Fibroblast of skin of left quadriceps (primary cell): ENCODE results near the gene CDIPT.
"Not testable (repeated sequence)": the region's sequence is repeated elsewhere in the genome, so short reads cannot be mapped to it uniquely, and the experiment has no call there.

Experiments
- DNase-seq, 2 experiments: peaks; one replicate each; pipeline ENCODE4 v3.0.0-alpha.2; 2013; ENCODE audit warnings: low read depth in 2 of 2

CDIPT gene

DNA sequence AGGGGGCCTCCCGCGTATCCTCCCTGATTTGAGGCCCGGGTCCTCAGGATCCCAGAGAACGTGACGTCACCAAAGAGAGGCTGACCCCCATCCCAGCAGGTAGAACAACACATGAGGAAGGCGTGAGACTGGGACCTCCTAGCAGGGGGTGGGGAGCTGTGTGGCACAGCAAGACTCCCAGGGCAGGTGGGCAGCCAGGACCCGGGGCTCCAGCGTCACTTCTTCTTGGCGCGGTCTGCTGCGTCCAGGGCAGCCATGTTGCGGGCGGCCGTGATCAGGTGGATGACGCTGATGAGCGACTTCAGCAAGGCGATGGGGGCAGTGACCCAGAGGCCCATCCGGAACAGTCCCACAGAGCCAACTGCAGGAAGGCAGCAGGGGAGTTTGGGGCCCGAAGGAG lies 4.1 kb downstream of the CDIPT start:
- no peak for DNase-seq

DNA sequence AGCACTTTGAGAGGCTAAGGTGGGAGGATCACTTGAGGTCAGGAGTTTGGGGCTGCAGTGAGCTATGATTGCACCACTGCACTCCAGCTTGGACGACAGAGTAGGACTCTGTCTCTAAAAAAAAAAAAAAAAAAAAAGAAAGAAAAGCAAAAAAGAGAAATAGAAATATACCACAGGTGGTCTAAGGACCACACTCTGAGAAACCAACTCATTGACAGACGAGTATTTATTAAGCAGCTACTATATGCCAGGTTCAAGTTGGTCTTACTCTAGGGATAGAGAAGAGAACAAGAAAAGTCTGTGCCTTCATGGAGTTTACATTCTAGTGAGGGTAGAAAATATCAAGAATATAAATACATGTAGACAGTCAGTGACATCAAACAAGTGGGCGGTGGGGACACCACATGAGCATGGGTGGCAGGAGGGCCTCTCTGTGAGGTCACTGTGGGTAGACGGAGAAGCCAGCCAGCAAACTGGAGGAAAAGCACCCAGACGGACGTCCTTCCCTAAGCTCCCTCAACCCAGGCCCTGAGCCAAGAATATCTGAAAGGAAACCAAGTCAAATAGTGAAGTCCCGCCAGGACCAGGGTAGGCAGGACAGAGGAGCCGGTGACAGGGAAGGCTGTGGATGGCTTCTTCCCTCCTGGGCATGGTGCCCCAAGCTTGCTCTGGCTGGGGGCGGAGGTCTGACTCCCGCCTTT lies 4.7 kb downstream of the CDIPT start:
- no peak for DNase-seq

DNA sequence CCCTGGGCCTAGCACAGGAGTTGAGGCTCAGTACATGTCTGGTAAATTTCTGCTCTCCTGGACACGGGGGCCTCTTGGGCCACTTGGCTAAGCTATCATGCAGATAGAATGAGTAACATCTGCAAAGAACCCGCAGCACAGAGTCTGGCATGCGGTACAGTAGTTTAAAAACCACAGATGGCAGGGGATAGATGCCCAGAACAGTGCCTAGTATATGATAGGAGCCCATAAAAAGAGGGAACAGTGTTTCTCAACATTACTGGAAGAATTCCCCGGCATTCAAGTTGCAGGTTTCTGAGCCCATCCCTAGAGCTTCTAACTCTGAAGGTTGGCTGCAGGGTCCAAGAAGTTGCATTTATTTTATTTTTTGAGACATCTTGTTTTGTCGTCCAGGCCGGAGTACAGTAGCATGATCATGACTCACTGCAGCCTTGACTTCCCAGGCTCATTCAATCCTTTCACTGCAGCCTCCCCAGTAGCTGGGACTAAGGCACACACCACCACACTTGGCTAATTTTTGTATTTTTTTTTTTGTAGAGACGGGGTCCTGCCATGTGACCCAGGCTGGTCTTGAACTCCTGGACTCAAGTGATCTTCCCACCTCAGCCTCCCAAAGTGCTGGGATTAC lies 5.8 kb downstream of the CDIPT start:
- DNase-seq: peak in 1 of 2 experiments; percentile 29

DNA sequence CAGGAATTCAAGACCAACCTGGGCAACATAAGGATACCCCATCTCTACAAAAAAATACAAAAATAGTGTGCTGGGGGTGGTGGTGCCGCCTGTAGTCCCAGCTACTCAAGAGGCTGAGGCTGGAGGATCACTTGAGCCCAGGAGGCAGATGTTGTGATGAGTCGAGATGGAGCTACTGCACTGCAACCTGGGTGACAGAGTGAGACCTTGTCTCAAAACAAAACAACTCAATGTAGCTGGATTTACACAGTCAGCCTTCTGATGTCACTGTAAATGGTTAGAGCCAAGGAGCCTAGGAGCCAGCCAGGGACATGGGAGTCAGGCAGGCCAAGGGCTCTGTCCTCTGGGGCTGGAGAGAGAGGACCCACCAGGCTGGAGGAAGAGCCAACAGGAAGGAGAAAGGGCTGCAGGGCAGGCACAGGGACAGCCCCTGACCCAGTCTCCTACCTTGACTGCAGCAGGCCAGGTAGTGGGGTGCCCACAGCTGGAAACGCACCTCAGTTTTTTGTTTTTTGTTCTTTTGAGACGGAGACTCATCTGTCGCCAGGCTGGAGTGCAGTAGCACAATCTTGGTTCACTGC lies 8.4 kb downstream of the CDIPT start:
- DNase-seq: no peak

GRCh38 chr16:29852654-29853053 lies 10.4 kb downstream of the CDIPT start:
- DNase-seq: peak; percentile 39 to 50

- DNase-seq: no peak
Measured at GRCh38 chr16:29850998-29851397, 12.0 kb downstream of the CDIPT start.

DNA sequence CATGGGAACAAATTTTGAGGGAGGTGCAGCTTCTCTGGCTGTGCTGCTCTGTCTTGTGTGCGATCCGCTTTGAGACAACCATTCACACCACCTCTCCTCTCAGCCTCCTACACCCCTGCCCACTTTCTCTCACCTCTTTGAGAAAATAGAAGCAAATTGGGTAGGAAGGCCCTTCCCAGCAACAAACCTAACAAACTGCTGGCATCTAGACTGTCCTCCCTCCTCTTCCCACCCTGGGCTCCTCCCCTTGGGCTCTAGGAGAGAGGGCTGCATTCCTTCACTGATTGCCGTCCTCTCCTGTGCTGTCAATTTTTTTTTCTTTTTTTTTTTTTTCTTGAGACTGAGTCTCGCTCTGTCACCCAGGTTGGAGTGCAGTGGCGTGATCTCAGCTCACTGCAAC lies 13.5 kb downstream of the CDIPT start:
- no peak for DNase-seq

DNA sequence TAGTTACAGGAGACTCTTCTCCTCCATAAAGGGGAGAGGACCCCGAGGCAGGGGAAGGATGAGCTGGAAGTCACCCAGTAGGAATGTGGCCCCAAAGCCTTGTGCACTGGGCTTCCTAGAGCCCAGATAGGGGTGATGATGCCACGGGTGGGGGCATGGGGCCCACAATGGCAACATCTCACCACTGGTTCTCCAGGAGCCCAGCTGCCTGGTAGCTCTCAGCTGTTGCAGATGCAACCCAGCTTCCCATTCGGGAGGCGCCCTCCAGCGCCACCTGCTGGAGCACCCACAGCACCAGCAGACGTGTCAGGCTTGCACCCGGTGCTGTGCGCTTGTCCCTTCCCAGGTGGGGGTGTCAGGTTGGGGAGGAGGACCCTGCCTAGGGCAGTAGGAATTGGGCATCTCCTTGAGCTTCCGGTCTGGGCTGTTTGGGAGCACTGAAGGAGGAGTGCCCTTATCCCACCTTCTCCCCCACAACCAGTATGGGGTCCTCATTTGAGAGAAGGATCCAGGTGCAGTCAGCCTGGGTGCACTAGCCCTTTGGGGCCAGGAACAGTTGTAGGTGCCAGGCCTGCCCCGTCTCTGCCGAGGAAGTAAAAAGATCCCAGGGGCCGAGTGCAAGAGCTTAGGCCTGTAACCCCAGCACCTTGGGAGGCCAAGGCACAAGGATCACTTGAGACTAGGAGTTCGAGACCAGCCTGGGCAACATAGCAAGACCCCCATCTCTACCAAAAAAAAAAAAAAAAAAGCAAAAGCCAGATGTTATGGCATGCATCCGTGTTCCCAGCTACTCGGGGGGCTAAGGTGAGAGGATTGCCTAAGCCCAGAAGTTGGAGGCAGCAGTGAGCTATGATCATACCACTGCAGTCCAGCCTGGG lies 14.4 kb downstream of the CDIPT start:
- peak in 1 of 2 experiments; percentile 23 for DNase-seq

GRCh38 chr16:29845656-29846055 lies 17.4 kb downstream of the CDIPT start:
- no peak for DNase-seq

DNA sequence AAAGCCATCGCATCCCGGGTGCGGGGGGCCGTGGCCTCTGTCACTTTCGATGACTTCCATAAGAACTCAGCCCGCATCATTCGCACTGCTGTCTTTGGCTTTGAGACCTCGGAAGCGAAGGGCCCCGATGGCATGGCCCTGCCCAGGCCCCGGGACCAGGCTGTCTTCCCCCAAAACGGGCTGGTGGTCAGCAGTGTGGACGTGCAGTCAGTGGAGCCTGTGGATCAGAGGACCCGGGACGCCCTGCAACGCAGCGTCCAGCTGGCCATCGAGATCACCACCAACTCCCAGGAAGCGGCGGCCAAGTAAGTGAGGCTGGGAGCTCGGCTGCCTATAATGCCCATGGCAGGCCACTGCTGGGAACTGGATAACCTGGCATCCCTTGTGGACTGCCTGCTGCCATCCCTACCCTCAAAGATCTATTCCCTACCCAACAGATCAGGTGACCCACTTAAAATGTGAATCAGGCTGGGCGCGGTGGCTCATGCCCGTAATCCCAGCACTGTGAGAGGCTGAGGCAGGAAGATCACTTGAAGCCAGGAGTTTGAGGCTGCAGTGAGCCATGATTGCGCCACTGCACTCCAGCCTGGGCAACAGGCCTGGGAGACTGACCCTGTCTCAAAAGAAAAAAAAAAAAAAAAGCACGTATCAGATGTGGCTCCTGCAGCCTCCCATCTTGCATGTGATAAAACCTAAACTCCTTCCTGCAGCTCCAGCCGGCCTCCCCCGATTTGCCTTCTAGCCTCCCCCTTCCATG lies 18.3 kb downstream of the CDIPT start:
- DNase-seq: no peak

GRCh38 chr16:29843931-29844330 lies 19.1 kb downstream of the CDIPT start:
- DNase-seq: no peak

DNA sequence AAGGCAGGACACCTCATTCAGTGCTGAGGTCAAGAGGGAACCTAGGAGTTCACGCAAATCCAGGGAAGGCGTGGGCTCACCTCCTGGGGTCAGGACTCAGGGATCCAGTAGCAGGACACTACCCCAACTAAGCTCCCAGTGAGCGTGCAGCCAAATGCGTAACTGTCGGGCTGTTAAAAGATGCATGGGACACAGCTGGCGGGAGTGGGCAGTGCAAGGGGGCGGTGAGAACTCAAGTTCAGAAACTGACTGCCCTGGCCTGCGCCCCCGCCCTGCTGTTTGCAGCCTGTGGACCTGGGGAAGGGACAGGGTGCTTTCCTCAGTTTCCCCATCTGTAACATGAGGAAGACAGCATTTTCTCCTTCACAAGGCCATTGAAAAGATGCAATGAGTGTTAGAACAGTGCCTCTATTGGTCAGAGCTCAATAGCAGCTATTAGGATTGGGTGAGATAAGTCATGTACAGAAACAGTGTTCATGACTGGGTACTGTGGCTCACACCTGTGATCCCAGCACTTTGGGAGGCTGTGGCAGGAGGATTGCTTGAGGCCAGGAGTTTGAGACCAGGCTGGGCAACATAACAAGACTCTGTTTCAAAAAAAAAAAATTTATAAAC lies 20.2 kb downstream of the CDIPT start:
- DNase-seq: no peak

GRCh38 chr16:29841631-29842030 lies 21.4 kb downstream of the CDIPT start:
- no peak for DNase-seq

GRCh38 chr16:29840240-29840639 lies 22.8 kb downstream of the CDIPT start:
- no peak for DNase-seq

- no peak for DNase-seq
Measured at GRCh38 chr16:29839822-29840221, 23.2 kb downstream of the CDIPT start.

- no peak for DNase-seq
Measured at GRCh38 chr16:29837841-29838240, 25.2 kb downstream of the CDIPT start.

DNA sequence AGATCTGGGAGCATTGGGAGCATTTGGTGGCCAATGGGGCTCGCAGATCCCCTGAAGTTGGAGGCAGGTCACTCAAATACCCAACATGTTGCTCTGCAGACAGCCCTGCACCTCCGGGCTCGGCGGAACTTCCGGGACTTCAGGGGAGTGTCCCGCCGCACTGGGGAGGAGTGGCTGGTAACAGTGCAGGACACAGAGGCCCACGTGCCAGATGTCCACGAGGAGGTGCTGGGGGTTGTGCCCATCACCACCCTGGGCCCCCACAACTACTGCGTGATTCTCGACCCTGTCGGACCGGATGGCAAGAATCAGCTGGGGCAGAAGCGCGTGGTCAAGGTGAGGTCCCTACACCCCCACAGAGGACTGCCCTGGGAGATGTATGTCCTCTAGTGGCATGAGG lies 26.4 kb downstream of the CDIPT start:
- DNase-seq: no peak

- DNase-seq: no peak
Measured at GRCh38 chr16:29835926-29836325, 27.1 kb downstream of the CDIPT start.

DNA sequence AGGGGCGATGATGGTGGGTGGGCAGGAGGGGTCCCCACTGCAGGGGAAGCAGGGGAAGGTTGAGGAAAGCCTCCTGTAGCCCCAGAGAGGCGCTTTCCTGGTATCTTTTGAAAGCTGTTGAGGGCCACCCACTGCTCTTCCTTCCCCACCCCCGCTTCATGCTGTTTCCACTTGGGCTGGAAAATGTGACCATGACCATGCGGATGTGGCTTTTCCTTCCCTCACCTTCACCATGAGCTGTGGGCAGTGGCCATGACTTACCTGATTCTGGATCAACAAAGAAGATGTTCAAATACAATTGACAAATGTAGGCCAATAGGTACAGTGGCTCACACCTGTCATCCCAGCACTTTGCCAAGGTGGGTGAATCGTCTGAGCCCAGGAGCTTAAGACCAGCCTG lies 28.9 kb downstream of the CDIPT start:
- DNase-seq: no peak

DNA sequence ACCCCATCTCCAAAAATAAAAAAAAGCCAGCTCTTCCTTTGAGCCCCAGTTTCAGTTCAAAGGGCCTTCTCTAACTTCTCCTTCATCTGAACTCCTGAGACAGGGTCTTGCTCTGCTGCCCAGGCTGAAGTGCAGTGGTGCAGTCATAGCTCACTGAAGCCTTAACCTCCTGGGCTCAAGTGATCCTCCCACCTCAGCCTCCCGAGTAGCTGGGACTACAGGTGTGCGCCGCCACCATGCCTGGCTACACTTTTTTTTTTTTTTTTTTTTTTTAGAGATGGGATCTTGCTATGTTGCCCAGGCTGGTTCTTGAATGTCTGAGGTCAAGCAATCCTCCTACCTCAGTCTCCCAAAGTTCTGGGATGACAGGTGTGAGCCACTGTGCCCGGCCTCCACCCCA lies 29.8 kb downstream of the CDIPT start:
- DNase-seq: not testable (repeated sequence)

- no peak for DNase-seq
Measured at GRCh38 chr16:29831490-29831889, 31.5 kb downstream of the CDIPT start.
